Upper lobe of left lung (tissue), 4 donors: ENCODE results near the gene RBBP9.

Experiments
- POLR2A ChIP-seq, 4 donors: fragments of 450-650 bp; IDR thresholded peaks; one replicate each; pipeline ENCODE4 v1.5.1; 2016 to 2017; ENCODE audit warnings: antibody characterized with exemption in 4 of 4, mild to moderate bottlenecking in 2 of 4
- POLR2AphosphoS5 ChIP-seq, 2 donors: sonication (generic); formaldehyde crosslinking; IDR thresholded peaks; one replicate each; pipeline ENCODE4 v1.5.1; 2017; ENCODE audit warnings: antibody characterized with exemption in 2 of 2
- TF ChIP-seq, protein P1 (sequence below), 6 experiments: fragments of 450-650 bp in 4 of 6; fragments of 200-600 bp in 2 of 6; sonication (generic) in 2 of 6; IDR thresholded peaks; one replicate each; pipeline ENCODE4 v1.5.1; 2016 to 2019; ENCODE audit warnings: antibody characterized with exemption in 6 of 6

DNA sequence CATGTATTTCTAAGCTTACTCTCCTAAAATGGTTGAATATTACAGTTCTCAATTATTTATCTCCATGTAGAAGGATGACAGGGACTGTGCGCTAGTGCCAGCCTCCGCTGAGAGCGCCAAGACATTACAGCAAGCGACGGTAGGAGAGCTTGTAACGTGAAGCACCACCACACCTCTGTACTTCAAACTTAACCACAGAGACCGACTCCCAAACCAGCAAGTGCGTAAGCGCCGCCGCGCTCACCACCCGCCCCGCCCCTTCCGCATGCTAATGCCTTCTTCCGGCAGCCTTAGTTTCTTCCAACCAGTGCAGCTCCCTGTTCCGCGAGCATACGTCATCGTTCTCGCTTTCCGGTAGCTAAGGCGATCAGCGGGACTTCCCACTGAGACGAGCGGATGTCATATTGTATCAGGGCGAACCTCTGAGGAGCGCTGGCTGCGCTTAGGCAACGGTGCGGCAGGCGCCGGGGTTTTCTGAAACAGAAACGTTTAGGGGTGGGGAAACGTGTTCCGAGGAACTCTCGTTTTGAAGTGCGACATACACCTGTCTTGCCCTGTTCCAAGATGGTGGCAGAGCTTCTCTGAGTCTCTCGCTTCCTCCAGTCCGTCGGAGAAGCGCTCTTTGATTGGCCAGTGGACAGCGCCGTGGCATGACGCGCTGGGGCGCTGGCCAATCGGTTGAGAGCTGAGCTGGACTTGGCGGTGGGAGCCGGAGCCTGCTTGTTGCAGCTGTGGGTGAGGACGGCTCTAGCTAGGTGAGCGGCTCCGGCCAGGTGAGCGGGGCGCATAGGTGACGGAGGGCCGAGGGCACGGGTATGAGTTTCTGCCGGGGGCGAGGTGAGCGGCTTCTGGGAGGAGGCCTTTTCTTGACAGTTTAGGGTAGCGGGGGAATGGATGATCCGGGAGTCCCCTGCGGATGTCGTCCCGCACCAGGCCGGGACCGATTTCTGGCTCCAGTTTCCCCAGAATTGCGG is 10.5 kb upstream of the RBBP9 start, which contains the start of gene SEC23B:
- TF ChIP-seq POLR2A (IDR thresholded peaks at IDR 0.05) (peak in 3 of 4 donors; percentile 81 to 91 (median 83)), POLR2AphosphoS5 (IDR thresholded peaks at IDR 0.05) (peak; percentile 84 to 93)
- TF ChIP-seq, protein P1, sequence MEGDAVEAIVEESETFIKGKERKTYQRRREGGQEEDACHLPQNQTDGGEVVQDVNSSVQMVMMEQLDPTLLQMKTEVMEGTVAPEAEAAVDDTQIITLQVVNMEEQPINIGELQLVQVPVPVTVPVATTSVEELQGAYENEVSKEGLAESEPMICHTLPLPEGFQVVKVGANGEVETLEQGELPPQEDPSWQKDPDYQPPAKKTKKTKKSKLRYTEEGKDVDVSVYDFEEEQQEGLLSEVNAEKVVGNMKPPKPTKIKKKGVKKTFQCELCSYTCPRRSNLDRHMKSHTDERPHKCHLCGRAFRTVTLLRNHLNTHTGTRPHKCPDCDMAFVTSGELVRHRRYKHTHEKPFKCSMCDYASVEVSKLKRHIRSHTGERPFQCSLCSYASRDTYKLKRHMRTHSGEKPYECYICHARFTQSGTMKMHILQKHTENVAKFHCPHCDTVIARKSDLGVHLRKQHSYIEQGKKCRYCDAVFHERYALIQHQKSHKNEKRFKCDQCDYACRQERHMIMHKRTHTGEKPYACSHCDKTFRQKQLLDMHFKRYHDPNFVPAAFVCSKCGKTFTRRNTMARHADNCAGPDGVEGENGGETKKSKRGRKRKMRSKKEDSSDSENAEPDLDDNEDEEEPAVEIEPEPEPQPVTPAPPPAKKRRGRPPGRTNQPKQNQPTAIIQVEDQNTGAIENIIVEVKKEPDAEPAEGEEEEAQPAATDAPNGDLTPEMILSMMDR (IDR thresholded peaks at IDR 0.05), result no peak
